DND-41 (cell line): ENCODE data around the gene MYPN.

Experiments
- ATAC-seq: fragments of 200-7000 bp; cut with Tn5 transposase; 3 replicates; pipeline ENCODE4 v1.9.1; 2021; ENCODE audit warnings: low read depth; ENCODE audit not compliant: insufficient read depth
- DNase-seq: peaks from one replicate; pipeline ENCODE4 v3.0.0-alpha.2; 2020
- H2AFZ ChIP-seq: 2 replicates; pipeline ENCODE4 v1.6.0; 2012; ENCODE audit warnings: low read depth, low read length
- H3K27ac ChIP-seq: 2 replicates; pipeline ENCODE4 v1.5.1; 2012; ENCODE audit warnings: low read length, inconsistent platforms
- H3K27me3 ChIP-seq: fragments of 200-600 bp; sonication (generic); 2 replicates; pipeline ENCODE4 v1.6.0; 2012; ENCODE audit warnings: low read length, mild to moderate bottlenecking, inconsistent platforms; ENCODE audit not compliant: insufficient read depth, poor library complexity
- H3K36me3 ChIP-seq: 2 replicates; pipeline ENCODE4 v1.5.1; 2012; ENCODE audit warnings: low read length, inconsistent platforms; ENCODE audit not compliant: insufficient read depth
- H3K4me1 ChIP-seq: 2 replicates; pipeline ENCODE4 v1.5.1; 2012; ENCODE audit warnings: mild to moderate bottlenecking, low read length; ENCODE audit not compliant: insufficient read depth
- H3K4me2 ChIP-seq: 2 replicates; pipeline ENCODE4 v1.6.0; 2012; ENCODE audit warnings: mild to moderate bottlenecking, moderate library complexity, low read length, inconsistent platforms; ENCODE audit not compliant: insufficient read depth
- H3K4me3 ChIP-seq, 2 experiments: fragments of 200-600 bp in 1 of 2; shearing (Covaris generic) in 1 of 2; 2 replicates each; pipeline ENCODE4 v1.5.1; 2012 to 2016; ENCODE audit warnings: inconsistent platforms in 2 of 2, low read length in 2 of 2, mild to moderate bottlenecking in 2 of 2, low read depth in 1 of 2, moderate library complexity in 1 of 2
- H3K79me2 ChIP-seq: 2 replicates; pipeline ENCODE4 v1.6.0; 2012; ENCODE audit warnings: low read length, inconsistent platforms; ENCODE audit not compliant: insufficient read depth
- H3K9ac ChIP-seq: 2 replicates; pipeline ENCODE4 v1.6.0; 2012; ENCODE audit warnings: low read depth, mild to moderate bottlenecking, inconsistent platforms, low read length, moderate library complexity
- H3K9me3 ChIP-seq: 2 replicates; pipeline ENCODE4 v1.5.1; 2012; ENCODE audit warnings: low read length, moderate library complexity, mild to moderate bottlenecking, inconsistent platforms; ENCODE audit not compliant: insufficient read depth, severe bottlenecking
- H4K20me1 ChIP-seq: 2 replicates; pipeline ENCODE4 v1.6.0; 2012; ENCODE audit warnings: low read length; ENCODE audit not compliant: insufficient read depth
- EZH2 ChIP-seq: IDR thresholded peaks from 3 replicates; pipeline ENCODE4 v1.6.1; 2012; ENCODE audit warnings: borderline replicate concordance, low read depth, mild to moderate bottlenecking, moderate library complexity, low read length, inconsistent platforms; ENCODE audit not compliant: severe bottlenecking
- TF ChIP-seq, protein P1 (sequence below): IDR thresholded peaks from 2 replicates; pipeline ENCODE4 v1.5.1; 2012; ENCODE audit warnings: borderline replicate concordance, low read length, moderate library complexity, mild to moderate bottlenecking; ENCODE audit not compliant: poor library complexity, severe bottlenecking; ENCODE audit errors: extremely low read depth

The MYPN gene

GRCh38 chr10:68144709-68145108 is 35.4 kb downstream of the MYPN start:
- DNase-seq (no peak), ATAC-seq (no peak)
- H3K9me3 ChIP-seq = no peaks in the 10 kb centered on the region
- no peaks in the 10 kb centered on the region for H3K79me2 ChIP-seq
- TF ChIP-seq, protein P1, sequence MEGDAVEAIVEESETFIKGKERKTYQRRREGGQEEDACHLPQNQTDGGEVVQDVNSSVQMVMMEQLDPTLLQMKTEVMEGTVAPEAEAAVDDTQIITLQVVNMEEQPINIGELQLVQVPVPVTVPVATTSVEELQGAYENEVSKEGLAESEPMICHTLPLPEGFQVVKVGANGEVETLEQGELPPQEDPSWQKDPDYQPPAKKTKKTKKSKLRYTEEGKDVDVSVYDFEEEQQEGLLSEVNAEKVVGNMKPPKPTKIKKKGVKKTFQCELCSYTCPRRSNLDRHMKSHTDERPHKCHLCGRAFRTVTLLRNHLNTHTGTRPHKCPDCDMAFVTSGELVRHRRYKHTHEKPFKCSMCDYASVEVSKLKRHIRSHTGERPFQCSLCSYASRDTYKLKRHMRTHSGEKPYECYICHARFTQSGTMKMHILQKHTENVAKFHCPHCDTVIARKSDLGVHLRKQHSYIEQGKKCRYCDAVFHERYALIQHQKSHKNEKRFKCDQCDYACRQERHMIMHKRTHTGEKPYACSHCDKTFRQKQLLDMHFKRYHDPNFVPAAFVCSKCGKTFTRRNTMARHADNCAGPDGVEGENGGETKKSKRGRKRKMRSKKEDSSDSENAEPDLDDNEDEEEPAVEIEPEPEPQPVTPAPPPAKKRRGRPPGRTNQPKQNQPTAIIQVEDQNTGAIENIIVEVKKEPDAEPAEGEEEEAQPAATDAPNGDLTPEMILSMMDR = no peak
- TF ChIP-seq EZH2 = no peak
- peaks cover 14% of the 10 kb centered on the region for H3K27me3 ChIP-seq
- H3K4me2 ChIP-seq = no peak overlapping the region
- H3K36me3 ChIP-seq = no peaks in the 10 kb centered on the region
- H3K4me3 ChIP-seq = no peak overlapping the region
- no peaks in the 10 kb centered on the region for H4K20me1 ChIP-seq
- no peak overlapping the region for H2AFZ ChIP-seq
- H3K4me1 ChIP-seq = no peaks in the 10 kb centered on the region
- H3K9ac ChIP-seq = no peak overlapping the region
- no peak overlapping the region for H3K27ac ChIP-seq

GRCh38 chr10:68145705-68146104 is 36.4 kb downstream of the MYPN start:
- no peak overlapping the region for H3K9ac ChIP-seq
- no peak overlapping the region for H2AFZ ChIP-seq
- no peak for ATAC-seq

GRCh38 chr10:68146133-68146532 is 36.8 kb downstream of the MYPN start:
- DNase-seq (no peak), ATAC-seq (no peak)
- Histone ChIP-seq H3K9me3 (no peaks in the 10 kb centered on the region), H3K79me2 (no peaks in the 10 kb centered on the region), H4K20me1 (no peaks in the 10 kb centered on the region), H3K27ac (no peak overlapping the region), H3K4me2 (no peak overlapping the region), H3K4me3 (no peak overlapping the region), H3K36me3 (no peaks in the 10 kb centered on the region), H3K9ac (no peak overlapping the region), H3K4me1 (no peaks in the 10 kb centered on the region), H2AFZ (no peak overlapping the region), H3K27me3 (peaks cover 14% of the 10 kb centered on the region)
- TF ChIP-seq, protein P1 = no peak
- no peak for TF ChIP-seq EZH2

More at GRCh38 chr10:68145705-68146104, 36.4 kb downstream of the MYPN start:
- Histone ChIP-seq H3K4me3 (no peak overlapping the region), H3K27me3 (peaks cover 12% of the 10 kb centered on the region), H3K4me2 (no peak overlapping the region), H3K9me3 (no peaks in the 10 kb centered on the region), H4K20me1 (no peaks in the 10 kb centered on the region), H3K79me2 (no peaks in the 10 kb centered on the region), H3K36me3 (no peaks in the 10 kb centered on the region), H3K27ac (no peak overlapping the region), H3K4me1 (no peaks in the 10 kb centered on the region)
- DNase-seq = no peak
- TF ChIP-seq, protein P1 = no peak
- no peak for TF ChIP-seq EZH2

- TF ChIP-seq, protein P1 = no peak
- TF ChIP-seq EZH2 = no peak
- Histone ChIP-seq H3K9ac (no peak overlapping the region), H3K4me2 (no peak overlapping the region), H4K20me1 (no peaks in the 10 kb centered on the region), H3K4me3 (no peak overlapping the region), H3K27ac (no peak overlapping the region), H3K9me3 (no peaks in the 10 kb centered on the region), H3K79me2 (no peaks in the 10 kb centered on the region), H2AFZ (no peak overlapping the region), H3K27me3 (peaks cover 11% of the 10 kb centered on the region), H3K36me3 (no peaks in the 10 kb centered on the region), H3K4me1 (no peaks in the 10 kb centered on the region)
- no peak for ATAC-seq
- no peak for DNase-seq
Measured at GRCh38 chr10:68151453-68151852, 42.2 kb downstream of the MYPN start.
